HG02623 (cell line): ENCODE results near the gene TSSK3.
"Not testable (repeated sequence)": the region's sequence is repeated elsewhere in the genome, so short reads cannot be mapped to it uniquely, and the experiment has no call there.

Source experiments
- ATAC-seq: cut with Tn5 transposase; IDR thresholded peaks from one replicate; pipeline ENCODE4 v1.9.1; 2021; ENCODE audit warnings: moderate library complexity; ENCODE audit not compliant: unreplicated experiment

Gene TSSK3

GRCh38 chr1:32396524-32396923, 34.2 kb downstream of the TSSK3 start:
- not testable (repeated sequence) for ATAC-seq

GRCh38 chr1:32398401-32398800, 36.1 kb downstream of the TSSK3 start:
- ATAC-seq = no peak

- no peak for ATAC-seq
These were observed 37.5 kb downstream of the TSSK3 start for GRCh38 chr1:32399843-32400242.

GRCh38 chr1:32400876-32401631, 38.7 kb downstream of the TSSK3 start:
- ATAC-seq = no peak

GRCh38 chr1:32404946-32405345, 42.6 kb downstream of the TSSK3 start:
- no peak for ATAC-seq

GRCh38 chr1:32405672-32406467, 43.5 kb downstream of the TSSK3 start:
- ATAC-seq = no peak

- no peak for ATAC-seq
These were observed 44.3 kb downstream of the TSSK3 start for GRCh38 chr1:32406629-32407111.

- ATAC-seq = no peak
These were observed 48.9 kb downstream of the TSSK3 start for GRCh38 chr1:32411261-32411660.

- no peak for ATAC-seq
These were observed 51.3 kb downstream of the TSSK3 start for GRCh38 chr1:32413507-32414185.
